NCI-H1105 treated with DMSO at 0.1 percent for 48 hours (cell line): ENCODE data around the gene FLRT3.

Source experiments
- DNase-seq: peaks from one replicate; lab custom pipeline; 2025; lab: John Stamatoyannopoulos, UW

Gene FLRT3

GRCh38 chr20:14319704-14320103 lies 17.7 kb downstream of the FLRT3 start:
- no peak for DNase-seq

- DNase-seq: no peak
These were observed 23.9 kb downstream of the FLRT3 start for GRCh38 chr20:14313341-14314020.

GRCh38 chr20:14312001-14312400 lies 25.4 kb downstream of the FLRT3 start:
- DNase-seq: no peak

GRCh38 chr20:14310977-14311627 lies 26.3 kb downstream of the FLRT3 start:
- DNase-seq: no peak

GRCh38 chr20:14307956-14308355 lies 29.5 kb downstream of the FLRT3 start:
- no peak for DNase-seq

- DNase-seq: no peak
These were observed 32.9 kb downstream of the FLRT3 start for GRCh38 chr20:14304472-14304871.

GRCh38 chr20:14303651-14304050 lies 33.8 kb downstream of the FLRT3 start:
- DNase-seq: no peak

- no peak for DNase-seq
These were observed 34.3 kb downstream of the FLRT3 start for GRCh38 chr20:14303106-14303505.

GRCh38 chr20:14299831-14300230 lies 37.6 kb downstream of the FLRT3 start:
- no peak for DNase-seq

- no peak for DNase-seq
These were observed 41.6 kb downstream of the FLRT3 start for GRCh38 chr20:14295770-14296309.

GRCh38 chr20:14295238-14295637 lies 42.2 kb downstream of the FLRT3 start:
- DNase-seq: no peak

- DNase-seq: no peak
These were observed 45.9 kb downstream of the FLRT3 start for GRCh38 chr20:14291502-14291901.

GRCh38 chr20:14288341-14289330 lies 48.8 kb downstream of the FLRT3 start:
- DNase-seq: no peak

- DNase-seq: no peak
These were observed 53.0 kb downstream of the FLRT3 start for GRCh38 chr20:14284443-14284842.

- no peak for DNase-seq
These were observed 55.3 kb downstream of the FLRT3 start for GRCh38 chr20:14282140-14282539.
